Ascending aorta (tissue), 2 donors: ENCODE measurements around the gene IRF9. TPM values are rescaled to one million over a fixed set of nuclear protein-coding genes. Genes with fewer than 3 reads are reported as not detected.

Experiments
- DNase-seq, 2 donors: peaks; one replicate each; pipeline ENCODE4 v3.0.0-alpha.2; 2019; ENCODE audit warnings: low spot score in 2 of 2
- H3K27ac ChIP-seq, 2 donors: fragments of 200-600 bp; sonication (generic); one replicate each; pipeline ENCODE4 v1.5.1; 2016 to 2017; ENCODE audit warnings: mild to moderate bottlenecking in 1 of 2
- H3K27me3 ChIP-seq: fragments of 200-600 bp; sonication (generic); one replicate; pipeline ENCODE4 v1.5.1; 2017
- H3K36me3 ChIP-seq, 2 donors: fragments of 200-600 bp; sonication (generic); one replicate each; pipeline ENCODE4 v1.5.1; 2016
- H3K4me1 ChIP-seq, 2 donors: fragments of 200-600 bp; sonication (generic); one replicate each; pipeline ENCODE4 v1.5.1; 2016 to 2017; ENCODE audit warnings: mild to moderate bottlenecking in 1 of 2
- H3K4me3 ChIP-seq, 2 donors: fragments of 200-600 bp; sonication (generic); one replicate each; pipeline ENCODE4 v1.5.1; 2016 to 2017; ENCODE audit warnings: mild to moderate bottlenecking in 1 of 2
- H3K9me3 ChIP-seq, 2 donors: fragments of 200-600 bp; sonication (generic); one replicate each; pipeline ENCODE4 v1.5.1; 2016
- intact Hi-C: fragments of 100-400 bp; cut with DNase I; formaldehyde crosslinking; loops from one replicate; pipeline ENCODE4 v1.15.1; 2023
- total RNA-seq: library from RNA; depleted of rRNA; stranded (reverse); fragments of >200 nt; gene quantifications from one replicate; pipeline ENCODE4 v1.1.0, GENCODE V29; 2016
- TF ChIP-seq, protein P1 (sequence below), 3 experiments: fragments of 200-600 bp in 2 of 3; fragments of 450-650 bp in 1 of 3; sonication (generic) in 2 of 3; IDR thresholded peaks; one replicate each; pipeline ENCODE4 v1.5.1; 2016 to 2019; ENCODE audit warnings: antibody characterized with exemption in 3 of 3, mild to moderate bottlenecking in 1 of 3, moderate library complexity in 1 of 3

IRF9 gene
- total RNA-seq, 1 donor from 2014 or later = 24.7 TPM

DNA sequence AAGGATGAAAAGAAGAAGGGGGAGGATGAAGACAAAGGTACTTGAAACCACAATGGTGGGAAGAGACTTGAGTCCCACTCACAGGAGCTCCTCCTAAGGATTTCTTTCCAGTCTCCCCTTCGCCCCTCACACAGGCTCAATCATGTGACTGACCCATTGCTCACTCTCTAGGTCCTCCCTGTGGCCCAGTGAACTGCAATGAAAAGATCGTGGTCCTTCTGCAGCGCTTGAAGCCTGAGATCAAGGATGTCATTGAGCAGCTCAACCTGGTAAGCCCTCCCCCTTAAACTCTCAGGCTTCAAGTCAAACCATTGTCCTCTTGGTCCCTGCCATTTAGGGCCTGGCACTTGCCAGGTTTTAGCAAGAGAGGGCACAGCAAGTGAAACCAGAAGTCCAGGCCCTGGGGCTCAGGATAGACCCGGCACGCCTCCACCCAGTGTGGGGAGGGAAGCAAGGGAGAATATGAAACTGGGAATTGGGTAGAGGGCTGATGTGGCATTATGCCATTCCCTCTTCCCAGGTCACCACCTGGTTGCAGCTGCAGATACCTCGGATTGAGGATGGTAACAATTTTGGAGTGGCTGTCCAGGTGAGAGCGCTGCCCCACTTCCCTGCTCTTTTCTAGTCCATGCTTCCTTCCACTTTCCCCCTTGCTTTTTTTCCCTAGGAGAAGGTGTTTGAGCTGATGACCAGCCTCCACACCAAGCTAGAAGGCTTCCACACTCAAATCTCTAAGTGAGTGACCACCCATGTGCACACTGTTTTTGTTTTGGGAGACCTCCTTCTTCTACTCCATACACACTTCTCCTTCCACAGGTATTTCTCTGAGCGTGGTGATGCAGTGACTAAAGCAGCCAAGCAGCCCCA is 23.3 kb upstream of the IRF9 start:
- Histone ChIP-seq H3K36me3 (peaks cover 11 to 18% of the 10 kb centered on the region in 2 donors), H3K4me1 (peaks cover 9 to 31% of the 10 kb centered on the region in 2 donors), H3K27ac (peak overlapping the region; percentile 31 to 91), H3K4me3 (no peak overlapping the region), H3K9me3 (no peaks in the 10 kb centered on the region), H3K27me3 (no peaks in the 10 kb centered on the region)
- TF ChIP-seq, protein P1, sequence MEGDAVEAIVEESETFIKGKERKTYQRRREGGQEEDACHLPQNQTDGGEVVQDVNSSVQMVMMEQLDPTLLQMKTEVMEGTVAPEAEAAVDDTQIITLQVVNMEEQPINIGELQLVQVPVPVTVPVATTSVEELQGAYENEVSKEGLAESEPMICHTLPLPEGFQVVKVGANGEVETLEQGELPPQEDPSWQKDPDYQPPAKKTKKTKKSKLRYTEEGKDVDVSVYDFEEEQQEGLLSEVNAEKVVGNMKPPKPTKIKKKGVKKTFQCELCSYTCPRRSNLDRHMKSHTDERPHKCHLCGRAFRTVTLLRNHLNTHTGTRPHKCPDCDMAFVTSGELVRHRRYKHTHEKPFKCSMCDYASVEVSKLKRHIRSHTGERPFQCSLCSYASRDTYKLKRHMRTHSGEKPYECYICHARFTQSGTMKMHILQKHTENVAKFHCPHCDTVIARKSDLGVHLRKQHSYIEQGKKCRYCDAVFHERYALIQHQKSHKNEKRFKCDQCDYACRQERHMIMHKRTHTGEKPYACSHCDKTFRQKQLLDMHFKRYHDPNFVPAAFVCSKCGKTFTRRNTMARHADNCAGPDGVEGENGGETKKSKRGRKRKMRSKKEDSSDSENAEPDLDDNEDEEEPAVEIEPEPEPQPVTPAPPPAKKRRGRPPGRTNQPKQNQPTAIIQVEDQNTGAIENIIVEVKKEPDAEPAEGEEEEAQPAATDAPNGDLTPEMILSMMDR (IDR thresholded peaks at IDR 0.05) = no peak
- DNase-seq = no peak
- intact Hi-C loops = no loop called here

DNA sequence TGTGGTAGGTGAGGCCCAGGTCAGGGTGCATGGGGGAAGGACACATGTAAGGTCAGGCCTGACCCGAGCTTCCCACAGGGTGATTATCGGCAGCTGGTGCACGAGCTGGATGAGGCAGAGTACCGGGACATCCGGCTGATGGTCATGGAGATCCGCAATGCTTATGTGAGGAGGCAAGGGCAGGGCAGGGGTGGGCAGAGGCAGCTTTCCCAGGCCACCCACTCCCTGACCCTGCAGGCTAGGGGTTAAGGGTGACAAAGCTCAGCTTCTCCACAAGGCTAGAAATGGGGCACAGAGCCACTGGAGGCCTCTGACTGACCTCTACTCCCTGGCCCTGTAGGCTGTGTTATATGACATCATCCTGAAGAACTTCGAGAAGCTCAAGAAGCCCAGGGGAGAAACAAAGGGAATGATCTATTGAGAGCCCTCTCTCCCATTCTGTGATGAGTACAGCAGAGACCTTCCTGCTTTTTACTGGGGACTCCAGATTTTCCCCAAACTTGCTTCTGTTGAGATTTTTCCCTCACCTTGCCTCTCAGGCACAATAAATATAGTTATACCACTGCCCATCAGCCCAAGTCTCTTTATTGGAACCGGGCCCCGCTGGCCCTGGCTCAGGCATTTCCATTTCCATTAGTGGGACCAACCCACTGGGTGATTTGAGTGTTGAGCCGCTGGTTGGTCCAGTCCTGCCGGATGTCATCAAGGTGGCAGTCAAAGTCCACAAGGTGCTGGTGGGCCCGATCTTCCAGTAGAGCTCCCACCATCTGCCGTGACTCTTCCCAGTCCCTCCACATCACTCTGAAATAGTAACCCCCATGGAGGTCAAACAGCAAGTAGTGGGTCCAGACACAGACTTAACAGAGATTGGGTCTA is 22.4 kb upstream of the IRF9 start:
- peaks cover 9 to 31% of the 10 kb centered on the region in 2 donors for H3K4me1 ChIP-seq
- no peaks in the 10 kb centered on the region for H3K9me3 ChIP-seq
- no peak overlapping the region for H3K4me3 ChIP-seq
- no peak overlapping the region for H3K27ac ChIP-seq
- no peak for DNase-seq
- no peaks in the 10 kb centered on the region for H3K27me3 ChIP-seq
- intact Hi-C loops = no loop called here
- H3K36me3 ChIP-seq = peaks cover 11 to 18% of the 10 kb centered on the region in 2 donors
- TF ChIP-seq, protein P1 (IDR thresholded peaks at IDR 0.05) = no peak

DNA sequence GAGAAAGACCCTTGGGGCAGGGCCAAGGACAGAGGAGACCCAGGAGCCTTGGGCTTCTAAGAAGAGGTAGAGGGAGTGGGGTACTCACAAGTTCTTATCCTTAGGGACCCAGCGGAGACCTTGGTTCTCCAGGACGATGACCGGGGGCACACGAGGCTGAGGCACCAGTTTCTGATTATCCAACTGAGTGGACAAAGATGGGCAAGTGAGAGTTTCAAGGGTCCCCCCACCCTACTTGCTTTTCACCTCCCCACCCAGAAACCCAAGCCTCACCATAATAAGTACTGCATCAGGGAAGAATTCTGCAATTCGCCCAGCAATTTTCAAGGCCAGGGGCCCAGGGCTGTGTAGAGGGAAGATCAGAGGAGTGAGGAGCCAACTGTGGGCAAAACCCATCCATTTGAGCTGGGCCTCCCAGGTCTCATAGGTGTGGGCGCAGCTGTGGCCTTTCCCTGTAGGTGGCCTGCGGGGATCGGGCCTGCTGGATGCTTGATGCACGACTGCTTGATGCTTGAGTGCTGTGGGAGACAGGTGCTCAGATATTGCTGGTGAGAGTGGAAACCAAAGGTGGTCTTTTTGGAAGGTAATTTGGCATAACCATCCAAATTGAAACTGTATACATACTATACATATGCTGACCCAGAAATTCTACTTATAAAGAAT is 21.7 kb upstream of the IRF9 start:
- Histone ChIP-seq H3K9me3 (no peaks in the 10 kb centered on the region), H3K27me3 (no peaks in the 10 kb centered on the region), H3K4me3 (peak overlapping the region in 1 of 2 donors; percentile 80), H3K27ac (peak overlapping the region in 1 of 2 donors; percentile 76), H3K36me3 (peaks cover 11 to 18% of the 10 kb centered on the region in 2 donors), H3K4me1 (peaks cover 9 to 31% of the 10 kb centered on the region in 2 donors)
- intact Hi-C loops = no loop called here
- no peak for DNase-seq
- TF ChIP-seq, protein P1 (IDR thresholded peaks at IDR 0.05) = no peak

DNA sequence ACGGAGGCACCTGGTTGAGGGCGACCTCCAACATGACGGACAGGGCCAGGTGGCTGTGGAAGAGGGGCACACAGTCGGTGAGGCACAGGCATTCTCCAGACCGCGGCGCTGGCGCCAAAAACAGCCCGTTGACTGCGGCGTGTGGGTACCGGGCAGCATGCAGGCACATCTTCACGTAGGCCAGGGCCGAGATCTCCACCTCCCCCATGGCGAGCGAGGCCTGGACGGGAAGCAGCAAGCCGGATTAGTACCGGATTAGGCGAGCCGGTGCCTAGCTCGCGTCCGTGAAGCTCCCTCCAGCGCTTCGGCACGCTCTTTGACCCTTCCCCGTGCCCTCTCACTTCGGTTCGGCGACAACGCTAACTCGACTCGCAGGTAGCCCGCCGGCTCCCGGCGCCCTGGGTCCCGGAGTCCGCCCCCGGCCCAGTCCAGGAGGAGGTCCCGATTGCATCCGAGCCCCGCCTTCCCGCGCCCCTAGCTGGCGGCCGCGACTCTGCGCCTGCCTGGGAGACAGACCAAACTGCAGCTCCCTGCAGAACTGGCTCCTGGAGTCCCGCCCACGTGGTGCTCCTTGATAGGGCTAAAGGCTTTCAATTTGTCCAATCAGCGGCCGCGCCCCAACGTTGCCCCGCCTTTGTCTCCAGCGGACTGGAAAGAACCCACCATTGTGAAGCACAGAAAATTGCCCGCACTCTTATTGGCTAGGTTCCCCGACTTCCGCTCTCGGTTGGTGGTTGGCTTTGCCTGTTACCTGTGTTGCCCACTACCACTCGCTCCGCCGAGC is 19.8 kb upstream of the IRF9 start, which contains the start of gene EMC9:
Gene EMC9, minus strand, starts transcription at position 495 of the 784 bp plus-strand sequence. Its CDS starts 287 bp downstream, at position 208.
- H3K4me1 ChIP-seq = peaks cover 18 to 39% of the 10 kb centered on the region in 2 donors
- DNase-seq = peak; percentile 100

More for the DNA sequence above, 19.8 kb upstream of the IRF9 start, which contains the start of gene EMC9:
- H3K27me3 ChIP-seq = no peaks in the 10 kb centered on the region
- no peaks in the 10 kb centered on the region for H3K9me3 ChIP-seq
- TF ChIP-seq, protein P1 (IDR thresholded peaks at IDR 0.05) = peak; percentile 22 to 74 (median 45)
- peaks cover 11 to 18% of the 10 kb centered on the region in 2 donors for H3K36me3 ChIP-seq
- H3K4me3 ChIP-seq = peak within 1 kb of the TSS; percentile 80 to 81
- intact Hi-C loops = loop anchor here (1.0 to 10.0 kb wide), 3 partner anchors 26 to 836 kb away; partner anchors contain the start of genes BCL2L2, PPP1R3E and TINF2
- H3K27ac ChIP-seq = peak within 1 kb of the TSS; percentile 76 to 89
